Glutamatergic neuron (in vitro differentiated cells): ENCODE results near the gene OR6A2. TPM values are rescaled to one million over a fixed set of nuclear protein-coding genes. Genes with fewer than 3 reads are reported as not detected.

Source experiments
- DNase-seq: peaks from one replicate; pipeline ENCODE4 v3.0.0; 2022
- H3K27ac Mint-ChIP-seq: one replicate; pipeline ENCODE4 v1.8.0; 2020; ENCODE audit warnings: mild to moderate bottlenecking, mixed read lengths, inconsistent platforms; ENCODE audit not compliant: unreplicated experiment
- H3K27me3 Mint-ChIP-seq: one replicate; pipeline ENCODE4 v1.8.0; 2020; ENCODE audit warnings: mild to moderate bottlenecking, moderate library complexity, mixed read lengths, inconsistent platforms; ENCODE audit not compliant: unreplicated experiment
- H3K36me3 Mint-ChIP-seq: one replicate; pipeline ENCODE4 v1.8.0; 2020; ENCODE audit warnings: mild to moderate bottlenecking, mixed read lengths, inconsistent platforms; ENCODE audit not compliant: unreplicated experiment
- H3K4me1 Mint-ChIP-seq: one replicate; pipeline ENCODE4 v1.8.0; 2020; ENCODE audit warnings: mild to moderate bottlenecking, low read depth, mixed read lengths, inconsistent platforms; ENCODE audit not compliant: unreplicated experiment
- H3K4me3 Mint-ChIP-seq: one replicate; pipeline ENCODE4 v1.8.0; 2020; ENCODE audit warnings: mild to moderate bottlenecking, mixed read lengths, inconsistent platforms; ENCODE audit not compliant: unreplicated experiment
- H3K9me3 Mint-ChIP-seq: one replicate; pipeline ENCODE4 v1.8.0; 2020; ENCODE audit warnings: mild to moderate bottlenecking, moderate library complexity, mixed read lengths, inconsistent platforms; ENCODE audit not compliant: unreplicated experiment
- CTCF ChIP-seq: fragments of 200-600 bp; sonication (generic); IDR thresholded peaks from one replicate; pipeline ENCODE4 v1.5.0; 2021; ENCODE audit not compliant: partially characterized antibody, unreplicated experiment
- total RNA-seq: library from RNA; stranded (reverse); fragmentation: NEBNext Ultra II Directional; extraction: Animal tissue kit (Norgen Biotek cat#: 25700); gene quantifications from one replicate; pipeline ENCODE4 v1.2.1, GENCODE V29; 2021; ENCODE audit not compliant: unreplicated experiment

The OR6A2 gene
- total RNA-seq, 1 donor from 2014 or later: 0.56 TPM

- Mint-ChIP-seq H3K36me3 (no peaks in the 10 kb centered on the region), H3K4me1 (no peaks in the 10 kb centered on the region), H3K4me3 (no peak within 1 kb of the TSS), H3K27me3 (no peaks in the 10 kb centered on the region), H3K9me3 (no peaks in the 10 kb centered on the region), H3K27ac (no peak within 1 kb of the TSS)
- TF ChIP-seq CTCF: no peak
- DNase-seq: no peak
Observed at GRCh38 chr11:6771926-6772893, 27.3 kb downstream of the OR6A2 start, which contains the start of gene OR2AG2. OR2AG2 (minus strand) TSS chr11:6771976; CDS start chr11:6768957, 3,019 bp downstream.

GRCh38 chr11:6757373-6757967, 42.0 kb downstream of the OR6A2 start:
- peak; percentile 42 for TF ChIP-seq CTCF
- Mint-ChIP-seq H3K4me3 (no peak overlapping the region), H3K4me1 (no peaks in the 10 kb centered on the region), H3K27ac (no peak overlapping the region), H3K9me3 (peaks cover 1% of the 10 kb centered on the region), H3K36me3 (no peaks in the 10 kb centered on the region), H3K27me3 (no peaks in the 10 kb centered on the region)
- DNase-seq: peak; percentile 52

- H3K36me3 Mint-ChIP-seq: no peaks in the 10 kb centered on the region
- no peak overlapping the region for H3K27ac Mint-ChIP-seq
- no peak for DNase-seq
- no peaks in the 10 kb centered on the region for H3K27me3 Mint-ChIP-seq
- no peak overlapping the region for H3K4me3 Mint-ChIP-seq
- no peak for TF ChIP-seq CTCF
- no peaks in the 10 kb centered on the region for H3K4me1 Mint-ChIP-seq
- H3K9me3 Mint-ChIP-seq: no peaks in the 10 kb centered on the region
Observed at GRCh38 chr11:6755953-6756347, 43.5 kb downstream of the OR6A2 start.

- Mint-ChIP-seq H3K27ac (no peak overlapping the region), H3K4me1 (no peaks in the 10 kb centered on the region), H3K27me3 (no peaks in the 10 kb centered on the region), H3K9me3 (no peaks in the 10 kb centered on the region), H3K4me3 (no peak overlapping the region), H3K36me3 (no peaks in the 10 kb centered on the region)
- peak; percentile 89 for TF ChIP-seq CTCF
- peak; percentile 39 for DNase-seq
Observed at GRCh38 chr11:6755303-6755952, 44.1 kb downstream of the OR6A2 start.
